Right hindlimb (tissue), 1 donor: ENCODE results near the gene MYO10.
A peak's percentile ranks its signal among the peaks of the same experiment; 100 is the strongest.
"Not testable (repeated sequence)": the region's sequence is repeated elsewhere in the genome, so short reads cannot be mapped to it uniquely, and the experiment has no call there.

Experiments
- DNase-seq: peaks from one replicate; pipeline ENCODE4 v3.0.0-alpha.2; 2018

Gene MYO10

DNA sequence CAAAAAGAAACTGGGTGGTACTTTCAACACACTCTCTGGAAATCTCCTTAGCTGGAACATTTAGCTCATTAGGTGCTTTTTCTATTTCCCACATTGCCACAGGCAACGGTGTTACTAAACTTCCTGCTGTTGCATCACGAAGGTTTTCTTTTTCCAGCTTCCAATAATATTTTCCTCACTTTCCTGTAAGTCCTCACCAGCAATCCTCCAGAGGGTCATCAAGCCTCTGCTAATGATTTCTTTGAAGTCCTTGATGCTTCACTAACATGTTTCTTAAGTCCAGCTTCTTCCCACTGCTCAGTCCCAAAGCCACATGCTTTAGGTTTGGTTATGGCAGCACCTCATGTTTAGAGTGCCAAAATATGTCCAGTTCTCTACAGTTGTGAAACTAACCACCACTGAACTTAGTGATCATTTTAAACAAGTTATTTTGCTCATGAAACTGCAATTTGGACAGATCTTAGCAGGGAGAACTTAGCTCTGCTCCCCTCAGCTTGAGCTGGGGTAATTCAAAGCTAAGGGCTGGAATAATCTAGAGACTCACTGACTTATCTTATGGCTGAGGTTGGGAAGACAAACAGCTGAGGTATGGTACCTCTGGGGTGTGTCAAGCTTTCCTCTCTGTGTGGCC lies 279.4 kb downstream of the MYO10 start:
- peak; percentile 60 for DNase-seq

DNA sequence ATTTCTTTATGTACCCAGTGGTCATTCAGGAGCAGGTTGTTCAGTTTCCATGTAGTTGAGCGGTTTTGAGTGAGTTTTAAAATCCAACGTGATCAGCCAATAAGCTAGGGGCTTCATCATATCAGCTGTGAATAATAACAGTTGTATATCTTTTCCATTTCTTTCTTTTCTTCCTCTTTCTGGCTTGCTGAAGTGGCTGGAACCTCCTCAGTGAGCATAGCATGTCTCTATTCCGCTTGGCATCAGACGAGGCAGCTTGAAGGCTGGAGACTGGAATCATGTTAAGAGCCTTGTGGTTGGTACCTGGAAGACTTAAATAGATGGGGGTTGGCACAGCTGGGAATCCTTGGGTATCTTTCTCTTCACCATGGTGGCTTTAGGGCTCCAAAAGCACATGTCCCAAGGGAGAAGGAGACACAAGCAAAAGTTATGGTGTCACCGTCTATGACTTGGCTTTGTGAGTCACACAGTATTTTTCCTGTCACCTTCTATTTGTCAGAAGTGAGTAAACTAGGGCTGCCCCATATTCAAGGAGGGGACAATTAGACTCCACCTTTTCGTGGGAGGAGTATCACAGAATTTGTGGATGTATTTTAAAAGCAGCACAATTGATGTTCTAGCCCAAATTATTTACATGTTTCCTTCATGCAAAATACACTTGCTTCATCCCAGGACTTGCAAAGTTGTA lies 281.3 kb downstream of the MYO10 start:
- DNase-seq: no peak

- DNase-seq: not testable (repeated sequence)
Observed at GRCh38 chr5:16648739-16649138, 287.3 kb downstream of the MYO10 start.

- DNase-seq: no peak
Observed at GRCh38 chr5:16644301-16644889, 291.7 kb downstream of the MYO10 start.

DNA sequence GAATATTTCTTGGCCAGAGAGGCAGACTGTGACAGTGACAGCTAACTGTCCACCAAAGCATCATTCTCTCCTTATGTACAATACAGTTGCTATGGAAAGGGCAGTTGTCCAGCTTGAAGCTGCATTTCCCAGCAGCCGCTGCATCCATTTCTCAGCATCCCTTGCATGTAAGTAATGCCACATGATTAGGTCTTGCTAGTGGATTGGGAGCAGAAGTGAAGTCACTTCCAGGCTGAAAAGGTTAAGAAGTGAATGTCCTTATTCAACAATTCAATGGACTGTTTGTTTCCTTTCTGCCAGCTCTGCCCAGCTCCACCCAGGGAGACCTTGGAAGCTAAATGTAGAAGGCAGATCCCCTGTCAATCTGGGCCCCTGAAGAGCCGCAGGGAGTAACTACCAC lies 293.2 kb downstream of the MYO10 start:
- DNase-seq: no peak

DNA sequence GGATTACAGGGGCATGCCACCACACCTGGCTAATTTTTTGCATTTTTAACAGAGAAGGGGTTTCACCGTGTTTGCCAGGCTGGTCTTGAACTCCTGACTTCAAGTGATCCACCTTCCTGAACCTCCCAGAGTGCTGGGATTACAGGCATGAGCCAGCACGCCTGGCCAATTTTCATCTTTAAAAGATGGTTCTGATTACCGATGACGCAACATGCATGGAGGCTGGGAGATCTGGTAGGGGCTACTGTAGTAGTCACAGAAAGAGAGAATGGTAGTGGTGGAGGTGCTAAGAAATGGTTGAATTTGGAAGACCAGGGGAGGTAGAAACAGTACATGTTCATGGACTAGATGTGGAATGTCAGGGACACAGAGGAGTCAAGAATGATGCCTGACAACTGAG lies 296.9 kb downstream of the MYO10 start:
- DNase-seq: no peak

- DNase-seq: no peak
Observed at GRCh38 chr5:16628376-16628775, 307.7 kb downstream of the MYO10 start.

- DNase-seq: no peak
Observed at GRCh38 chr5:16626696-16627264, 309.3 kb downstream of the MYO10 start.

- no peak for DNase-seq
Observed at GRCh38 chr5:16625096-16625495, 311.0 kb downstream of the MYO10 start.

DNA sequence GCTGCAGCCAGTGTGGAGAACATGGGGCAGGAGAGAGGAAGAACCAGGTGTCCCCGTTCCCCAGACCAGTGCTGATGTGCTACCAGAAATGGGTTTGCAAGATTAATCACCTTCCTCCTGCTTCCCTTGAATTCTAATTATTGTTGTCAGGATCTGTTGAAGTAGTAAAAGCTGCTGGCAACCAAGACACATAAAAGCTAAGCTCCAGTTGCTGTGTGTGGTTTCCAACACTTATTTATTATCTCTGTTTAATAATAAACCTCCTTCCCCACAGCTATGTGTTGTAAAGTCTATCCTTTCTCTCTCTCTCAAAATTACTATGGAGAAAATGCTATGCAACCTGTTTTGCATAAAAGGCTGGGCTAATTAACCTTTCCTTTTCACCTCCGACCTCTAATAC lies 317.0 kb downstream of the MYO10 start:
- no peak for DNase-seq

DNA sequence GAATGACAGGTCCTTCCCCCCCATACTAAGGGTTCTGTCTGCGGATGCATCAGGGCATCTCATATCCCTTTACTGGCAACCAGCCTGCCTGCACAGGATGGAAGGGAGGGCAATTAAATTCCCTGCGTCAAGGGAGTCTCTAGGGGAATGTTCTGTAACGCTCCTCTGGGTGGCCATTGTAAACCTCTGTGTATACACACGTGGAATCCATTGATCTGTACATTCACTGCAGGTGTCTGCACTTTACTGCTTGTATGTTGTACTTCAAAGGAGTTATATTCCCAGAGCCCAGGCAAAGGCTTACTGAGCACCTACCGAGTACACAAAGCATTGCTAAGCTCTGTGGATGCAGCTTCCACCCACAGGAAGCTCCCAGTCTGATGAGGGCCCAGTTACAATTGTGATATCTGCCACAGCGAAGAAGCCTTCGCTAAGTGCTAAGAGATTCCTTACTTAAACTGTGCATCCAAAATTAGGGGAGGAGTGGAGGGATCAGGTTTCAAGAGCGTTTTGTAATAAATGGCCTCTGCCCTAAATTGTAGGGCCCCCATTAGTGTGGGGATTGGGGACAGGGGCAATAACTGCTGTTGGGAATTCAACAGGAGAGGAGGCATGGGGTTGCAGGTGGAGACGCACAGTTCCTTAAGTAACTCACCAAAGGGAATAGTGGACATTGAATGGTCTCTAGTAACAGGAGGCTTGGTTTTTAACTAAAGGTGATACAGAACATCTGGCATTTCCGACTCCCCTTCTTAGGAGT lies 317.8 kb downstream of the MYO10 start:
- no peak for DNase-seq

DNA sequence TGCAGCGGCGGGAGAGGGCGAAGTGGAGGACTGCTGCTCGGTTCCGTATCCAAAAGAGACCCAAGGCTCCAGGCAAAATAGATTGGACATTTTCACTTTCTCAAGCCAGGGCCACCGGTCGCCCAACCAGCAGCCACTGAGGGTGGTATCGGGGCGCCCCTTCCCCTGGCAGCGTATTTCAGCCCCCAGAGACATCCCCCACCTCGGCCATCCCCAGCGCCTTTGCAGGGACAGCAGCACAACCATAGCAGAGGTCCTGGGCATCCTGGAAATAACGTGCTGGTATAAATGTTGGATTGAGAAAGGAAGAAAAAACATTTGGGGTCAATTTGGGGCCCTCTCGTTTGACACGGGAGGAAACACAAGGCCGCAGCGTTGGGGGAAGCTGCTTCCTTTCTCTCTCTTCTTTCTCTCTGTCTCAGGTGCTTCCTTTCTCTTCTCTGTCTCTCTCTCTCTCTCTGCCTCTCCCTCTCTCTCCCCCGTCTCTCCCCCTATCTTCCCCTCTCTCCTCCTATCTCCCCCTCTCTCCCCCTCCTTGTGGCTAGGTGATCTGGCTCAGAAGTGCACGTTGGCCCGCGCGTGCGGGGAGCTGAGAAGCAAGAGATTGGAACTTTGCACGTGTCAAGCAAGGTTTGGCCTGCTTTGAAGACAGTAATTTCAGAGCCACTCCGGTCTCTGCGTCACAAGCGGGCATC lies 318.7 kb downstream of the MYO10 start:
- no peak for DNase-seq

DNA sequence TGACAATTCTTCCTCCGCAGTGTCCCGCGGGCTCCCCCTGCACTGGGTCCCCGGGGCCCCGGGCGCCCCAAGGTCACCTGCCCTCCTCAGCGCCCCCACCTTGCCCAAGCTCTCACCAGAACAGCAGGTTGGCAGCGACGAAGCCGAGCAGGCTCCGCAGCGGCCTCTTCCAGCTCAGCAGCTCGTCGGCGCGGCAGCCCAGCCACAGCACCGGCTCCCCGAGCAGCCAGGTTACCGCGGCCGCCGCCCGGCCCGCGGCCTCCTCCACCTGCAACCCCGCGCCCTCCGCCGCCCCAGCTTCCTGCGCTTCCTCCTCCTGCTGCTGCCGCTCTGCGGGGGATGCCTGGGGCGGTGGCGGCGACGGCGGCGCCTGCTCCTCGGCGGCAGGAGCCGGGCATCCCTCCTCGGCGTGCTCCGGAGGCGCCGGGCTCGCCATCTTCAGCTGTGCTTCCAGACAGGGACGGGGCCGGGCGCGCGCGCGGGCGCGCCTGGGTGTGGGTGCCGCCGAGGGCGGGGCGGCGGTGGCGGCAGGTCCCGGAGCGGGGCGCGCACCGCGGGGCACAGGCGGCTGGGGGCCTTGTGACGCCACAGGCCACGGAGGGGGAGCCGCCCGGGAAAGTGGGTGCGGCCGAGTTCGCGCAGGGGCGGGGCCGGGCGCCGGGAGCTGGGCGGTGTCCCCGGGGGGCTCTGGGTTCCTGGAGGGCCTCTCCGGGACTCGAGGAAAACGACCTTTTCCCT lies 319.4 kb downstream of the MYO10 start, which contains the start of gene RETREG1:
TSS of gene RETREG1 (minus strand) at position 462 of the 738 bp plus-strand sequence. CDS start at position 436, 26 bp downstream.
- peak; percentile 57 for DNase-seq

DNA sequence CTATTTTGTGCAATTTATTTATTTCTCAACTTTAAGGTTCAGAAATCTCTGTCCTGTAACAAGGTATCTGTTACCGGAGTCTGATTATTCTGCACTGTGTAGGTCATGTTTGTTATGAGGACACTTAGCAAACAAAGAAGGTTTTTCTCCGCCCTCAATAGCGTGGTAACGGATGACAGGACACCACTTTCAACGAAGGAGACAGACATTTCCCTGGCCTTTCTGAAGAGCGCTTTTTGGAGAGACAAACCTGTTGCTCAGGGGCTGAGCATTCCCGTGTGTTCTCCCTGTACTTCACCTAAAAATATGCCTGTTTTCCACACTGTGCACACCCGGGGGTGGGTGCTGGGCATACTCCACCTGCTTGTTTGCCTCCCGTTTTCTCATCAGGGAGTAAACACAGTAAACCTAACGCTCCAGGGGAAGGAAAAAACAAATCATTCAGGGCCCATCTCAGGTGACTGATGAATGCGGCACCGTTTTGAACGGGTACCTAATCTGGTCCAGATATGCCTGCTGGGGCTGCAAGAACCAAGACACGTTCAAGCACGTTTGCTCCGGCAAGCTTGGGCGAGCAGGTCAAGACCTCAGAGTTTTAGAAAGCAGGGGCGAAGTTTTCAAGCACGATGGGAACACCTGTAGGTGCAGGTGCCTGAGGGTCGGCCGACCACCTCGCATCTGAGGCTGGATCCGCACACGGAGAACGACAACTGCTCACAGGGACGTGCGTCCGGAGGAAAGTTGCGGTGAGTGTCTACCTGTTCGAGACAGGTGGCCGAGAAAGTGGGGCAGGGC lies 320.1 kb downstream of the MYO10 start:
- no peak for DNase-seq

DNA sequence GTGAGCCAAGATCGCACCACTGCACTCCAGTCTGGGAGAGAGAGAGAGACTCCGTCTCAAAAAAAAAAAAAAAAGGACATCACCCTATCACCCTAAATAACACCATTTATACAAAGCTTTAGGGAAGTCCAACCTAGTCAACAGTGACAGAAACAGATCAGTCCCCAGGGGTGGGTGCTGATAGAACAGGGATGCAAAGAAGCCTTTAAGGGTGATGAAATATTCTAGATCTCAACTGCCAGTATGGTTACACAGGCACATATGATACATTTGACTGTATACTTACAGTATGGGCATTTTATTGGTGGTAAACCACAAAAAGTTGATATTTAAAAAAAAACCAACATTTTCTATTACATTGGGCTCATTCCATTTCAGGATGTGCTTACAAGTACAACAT lies 324.1 kb downstream of the MYO10 start:
- DNase-seq: no peak
